C4-2B (cell line): ENCODE data around the gene MET.

ENCODE experiments used
- H3K27ac ChIP-seq: fragments of 450-650 bp; 2 replicates; pipeline ENCODE4 v1.5.1; 2017
- CTCF ChIP-seq: fragments of 450-650 bp; conservative IDR thresholded peaks from 2 replicates; pipeline ENCODE4 v1.5.1; 2017; ENCODE audit warnings: mild to moderate bottlenecking
- ZFX ChIP-seq: fragments of 450-650 bp; IDR thresholded peaks from 2 replicates; pipeline ENCODE4 v1.6.1; 2017

Gene MET

GRCh38 chr7:116678780-116679179 lies 6.8 kb downstream of the MET start:
- TF ChIP-seq ZFX (no peak), CTCF (no peak)
- no peak overlapping the region for H3K27ac ChIP-seq

GRCh38 chr7:116679500-116679899 lies 7.5 kb downstream of the MET start:
- TF ChIP-seq CTCF (no peak), ZFX (no peak)
- no peak overlapping the region for H3K27ac ChIP-seq

- H3K27ac ChIP-seq, result no peak overlapping the region
- TF ChIP-seq ZFX (no peak), CTCF (no peak)
These were observed 11.8 kb downstream of the MET start for GRCh38 chr7:116683786-116684185.

- TF ChIP-seq CTCF (no peak), ZFX (no peak)
These were observed 14.0 kb downstream of the MET start for GRCh38 chr7:116686033-116686432.

GRCh38 chr7:116686812-116687419 lies 14.9 kb downstream of the MET start:
- no peak overlapping the region for H3K27ac ChIP-seq

More at GRCh38 chr7:116686033-116686432, 14.0 kb downstream of the MET start:
- H3K27ac ChIP-seq, result no peak overlapping the region

GRCh38 chr7:116687801-116688201 lies 15.8 kb downstream of the MET start:
- no peak overlapping the region for H3K27ac ChIP-seq
- TF ChIP-seq ZFX (no peak), CTCF (no peak)

More at GRCh38 chr7:116686812-116687419, 14.9 kb downstream of the MET start:
- no peak for TF ChIP-seq CTCF
- TF ChIP-seq ZFX, result no peak

- no peak overlapping the region for H3K27ac ChIP-seq
- TF ChIP-seq ZFX (no peak), CTCF (no peak)
These were observed 17.8 kb downstream of the MET start for GRCh38 chr7:116689790-116690259.
